Measurements from ENCODE around the gene KIF3C. TPM values are rescaled to one million over a fixed set of nuclear protein-coding genes. Genes with fewer than 3 reads are reported as not detected.

KIF3C gene
- total and polyA plus RNA-seq, 2 donors (not counting 3 experiments of a cell fraction or from before 2014, with no cell fraction given), result 11.4 to 40.7 TPM

DNA sequence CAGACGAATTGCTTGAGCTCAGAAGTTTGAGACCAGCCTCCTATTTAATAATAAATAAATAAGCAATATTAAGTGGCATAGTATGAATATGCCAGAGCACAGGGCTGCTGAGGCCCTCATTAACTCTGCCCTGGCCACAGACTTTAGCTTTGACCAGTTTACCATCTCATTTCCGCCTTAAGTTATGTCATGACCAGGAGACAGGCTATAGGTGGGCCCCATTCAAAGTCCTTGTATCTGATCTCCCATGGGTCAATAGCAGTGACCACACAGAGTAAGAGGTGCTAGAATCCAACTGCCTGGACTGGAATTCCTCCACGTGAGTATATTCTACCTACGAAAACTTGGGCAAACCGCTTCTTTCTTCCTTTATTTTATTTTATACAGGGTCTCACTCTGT is 90.6 kb downstream of the KIF3C start:
- Histone ChIP-seq H2AFZ (ENCODE audit: low read depth, low read length) (no peak overlapping the region), H3K4me1 (ENCODE audit: control insufficient read depth, extremely low read depth, insufficient read depth, low read length) (no peaks in the 10 kb centered on the region), H3K36me3 (ENCODE audit: control insufficient read depth in 2 of 2, extremely low read depth in 1 of 2, insufficient read depth in 2 of 2, low read length in 2 of 2) (no peaks in the 10 kb centered on the region), H3K27ac (ENCODE audit: insufficient read depth, low read depth, low read length) (no peak overlapping the region), H3K4me2 (ENCODE audit: insufficient read depth, low read length) (no peak overlapping the region), H3K79me2 (ENCODE audit: control insufficient read depth, insufficient read depth, low read length) (no peaks in the 10 kb centered on the region), H4K20me1 (replicated peaks; ENCODE audit: control insufficient read depth, extremely low read depth, insufficient read depth, low read length) (no peaks in the 10 kb centered on the region), H3K9me3 (replicated peaks; ENCODE audit: control insufficient read depth, insufficient read depth, low read length) (no peaks in the 10 kb centered on the region), H3K9me1 (replicated peaks; ENCODE audit: control insufficient read depth, extremely low read depth, insufficient read depth, low read length) (no peaks in the 10 kb centered on the region), H3K4me3 (replicated peaks in 1 of 3; ENCODE audit: insufficient read depth in 1 of 3, low read depth in 1 of 3, low read length in 3 of 3) (no peak overlapping the region), H3K9ac (replicated peaks; ENCODE audit: extremely low read depth, insufficient read depth, low read length) (no peak overlapping the region), H3K27me3 (ENCODE audit: control insufficient read depth in 2 of 2, insufficient read depth in 2 of 2, low read length in 2 of 2) (peaks cover 0 to 2% of the 10 kb centered on the region in 2 experiments)
- no TSS peak for BruUV-seq (replicated peaks)
- FAIRE-seq, result no peak
- intact Hi-C loops (cut with micrococcal nuclease), result no loop called here
- DNase-seq (ENCODE audit: low read depth, low spot score), result no peak
- no peak for TF ChIP-seq GATA2 (IDR thresholded peaks at IDR 0.05; ENCODE audit: insufficient read depth, insufficient read length, low read depth, low read length)
- dilution Hi-C loops (cut with MboI; ENCODE audit: extremely low pct_ligation_motif_present, low sequenced_read_pairs), result no loop called here
- CTCF ChIA-PET, result no interaction called here
- POLR2A ChIA-PET, result no interaction called here

DNA sequence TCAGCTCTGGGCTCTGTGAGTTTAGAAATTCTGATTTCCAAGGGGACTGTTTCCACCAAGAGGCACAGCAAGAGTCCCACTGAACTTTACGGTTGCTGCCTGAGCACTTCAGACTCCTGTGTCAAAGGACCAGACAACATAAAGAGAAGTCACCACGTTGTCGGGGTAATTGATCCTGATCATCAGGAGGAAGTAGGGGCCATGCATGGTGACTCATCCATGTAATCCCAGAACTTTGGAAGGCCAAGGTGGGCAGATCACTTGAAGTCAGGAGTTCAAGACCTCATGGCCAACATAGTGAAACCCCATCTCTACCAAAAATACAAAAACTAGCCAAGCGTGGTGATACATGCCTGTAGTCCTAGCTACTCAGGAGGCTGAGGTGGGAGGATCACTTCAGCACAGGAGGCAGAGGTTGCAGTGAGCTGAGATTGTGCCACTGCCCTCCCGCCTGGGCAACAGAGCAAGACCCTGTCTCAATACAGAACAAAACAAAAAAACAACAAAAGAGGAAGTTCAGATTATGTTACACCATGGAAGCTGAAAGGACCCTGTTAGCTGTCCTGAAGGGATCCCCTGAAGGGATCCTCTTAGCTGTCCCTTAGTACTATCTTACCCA is 94.6 kb downstream of the KIF3C start:
- Histone ChIP-seq H3K4me1 (ENCODE audit: control insufficient read depth, extremely low read depth, insufficient read depth, low read length) (no peaks in the 10 kb centered on the region), H3K27me3 (ENCODE audit: control insufficient read depth in 2 of 2, insufficient read depth in 2 of 2, low read length in 2 of 2) (peaks cover 0 to 4% of the 10 kb centered on the region in 2 experiments), H3K4me2 (ENCODE audit: insufficient read depth, low read length) (no peak overlapping the region), H3K36me3 (ENCODE audit: control insufficient read depth in 2 of 2, extremely low read depth in 1 of 2, insufficient read depth in 2 of 2, low read length in 2 of 2) (no peaks in the 10 kb centered on the region), H3K4me3 (replicated peaks in 1 of 3; ENCODE audit: insufficient read depth in 1 of 3, low read depth in 1 of 3, low read length in 3 of 3) (no peak overlapping the region), H3K9me3 (replicated peaks; ENCODE audit: control insufficient read depth, insufficient read depth, low read length) (no peaks in the 10 kb centered on the region), H4K20me1 (replicated peaks; ENCODE audit: control insufficient read depth, extremely low read depth, insufficient read depth, low read length) (no peaks in the 10 kb centered on the region), H3K9ac (replicated peaks; ENCODE audit: extremely low read depth, insufficient read depth, low read length) (no peak overlapping the region), H2AFZ (ENCODE audit: low read depth, low read length) (no peak overlapping the region), H3K9me1 (replicated peaks; ENCODE audit: control insufficient read depth, extremely low read depth, insufficient read depth, low read length) (no peaks in the 10 kb centered on the region), H3K79me2 (ENCODE audit: control insufficient read depth, insufficient read depth, low read length) (no peaks in the 10 kb centered on the region), H3K27ac (ENCODE audit: insufficient read depth, low read depth, low read length) (no peak overlapping the region)
- CTCF ChIA-PET, result no interaction called here
- DNase-seq (ENCODE audit: low read depth, low spot score) (no peak), FAIRE-seq (no peak)
- intact Hi-C loops (cut with micrococcal nuclease) (no loop called here), dilution Hi-C loops (cut with MboI; ENCODE audit: extremely low pct_ligation_motif_present, low sequenced_read_pairs) (no loop called here)
- no TSS peak for BruUV-seq (replicated peaks)
- POLR2A ChIA-PET, result no interaction called here
- TF ChIP-seq POLR2A (IDR thresholded peaks at IDR 0.05; ENCODE audit: low read depth, low read length), result no peak

Data from endothelial cell of umbilical vein (primary cell).